ENCODE measurements around the gene DEF6. TPM values are rescaled to one million over a fixed set of nuclear protein-coding genes. Genes with fewer than 3 reads are reported as not detected.

The DEF6 gene
- polyA plus RNA-seq, 1 experiment = 4.1 TPM

- Histone ChIP-seq H3K36me3 (ENCODE audit: control insufficient read depth, insufficient read depth, low read length) (no peaks in the 10 kb centered on the region), H3K27me3 (ENCODE audit: control insufficient read depth, insufficient read depth, low read length) (no peaks in the 10 kb centered on the region), H3K4me3 (ENCODE audit: low read depth, low read length) (peak overlapping the region; percentile 93)
- DNase-seq (ENCODE audit: low read depth) = no peak
- ChIA-PET CTCF (interaction anchor here (0.8 to 5.8 kb wide), 7 partner anchors 10 to 157 kb away, joined by 3 to 43 read pairs (median 4); no protein-coding TSS in a partner anchor), POLR2A (interaction anchor here (0.7 kb wide), 1 partner anchor 1424 kb away, joined by 3 read pairs; no protein-coding TSS in a partner anchor)
- no peak for TF ChIP-seq CTCF (IDR thresholded peaks at IDR 0.05; ENCODE audit: insufficient read depth, low read depth, low read length)
Measured at GRCh38 chr6:35258336-35258735, 39.3 kb upstream of the DEF6 start.

- DNase-seq (ENCODE audit: low read depth) = no peak
- ChIA-PET POLR2A (interaction anchor here (0.7 to 1.0 kb wide), 3 partner anchors 10 to 1423 kb away, joined by 3 read pairs; no protein-coding TSS in a partner anchor), CTCF (interaction anchor here (0.8 to 5.8 kb wide), 7 partner anchors 10 to 157 kb away, joined by 3 to 43 read pairs (median 4); no protein-coding TSS in a partner anchor)
- H3K27me3 ChIP-seq (ENCODE audit: control insufficient read depth, insufficient read depth, low read length) = no peaks in the 10 kb centered on the region
- peak overlapping the region; percentile 93 for H3K4me3 ChIP-seq (ENCODE audit: low read depth, low read length)
- peak; percentile 33; the same call in 1 of the 2 replicates for TF ChIP-seq CTCF (IDR thresholded peaks at IDR 0.05; ENCODE audit: insufficient read depth, low read depth, low read length)
- H3K36me3 ChIP-seq (ENCODE audit: control insufficient read depth, insufficient read depth, low read length) = no peaks in the 10 kb centered on the region
Measured at GRCh38 chr6:35258858-35259193, 38.8 kb upstream of the DEF6 start.

- DNase-seq (ENCODE audit: low read depth) = peak; percentile 61
- CTCF ChIA-PET = interaction anchor here (0.8 to 5.8 kb wide), 8 partner anchors 11 to 156 kb away, joined by 3 to 43 read pairs (median 4); no protein-coding TSS in a partner anchor
- Histone ChIP-seq H3K36me3 (ENCODE audit: control insufficient read depth, insufficient read depth, low read length) (no peaks in the 10 kb centered on the region), H3K27me3 (ENCODE audit: control insufficient read depth, insufficient read depth, low read length) (no peaks in the 10 kb centered on the region), H3K4me3 (ENCODE audit: low read depth, low read length) (peak within 1 kb of the TSS; percentile 93)
- POLR2A ChIA-PET = interaction anchor here (0.7 to 1.0 kb wide), 2 partner anchors 11 kb away, joined by 3 read pairs; no protein-coding TSS in a partner anchor
- TF ChIP-seq CTCF (IDR thresholded peaks at IDR 0.05; ENCODE audit: insufficient read depth, low read depth, low read length) = no peak
Measured at GRCh38 chr6:35259194-35259947, 38.2 kb upstream of the DEF6 start, which contains the start of gene ZNF76. TSS of gene ZNF76 (plus strand) at chr6:35259735. CDS start at chr6:35281152, 21,417 bp downstream.

- H3K27me3 ChIP-seq (ENCODE audit: control insufficient read depth, insufficient read depth, low read length) = no peaks in the 10 kb centered on the region
- no peak for DNase-seq (ENCODE audit: low read depth)
Measured at GRCh38 chr6:35259948-35260590, 37.5 kb upstream of the DEF6 start.

More at GRCh38 chr6:35259948-35260590, 37.5 kb upstream of the DEF6 start:
- peak overlapping the region; percentile 93 for H3K4me3 ChIP-seq (ENCODE audit: low read depth, low read length)
- H3K36me3 ChIP-seq (ENCODE audit: control insufficient read depth, insufficient read depth, low read length) = no peaks in the 10 kb centered on the region
- no peak for TF ChIP-seq CTCF (IDR thresholded peaks at IDR 0.05; ENCODE audit: insufficient read depth, low read depth, low read length)
- POLR2A ChIA-PET = interaction anchor here (1.0 kb wide), 1 partner anchor 12 kb away, joined by 3 read pairs; no protein-coding TSS in a partner anchor
- CTCF ChIA-PET = interaction anchor here (1.0 to 5.8 kb wide), 4 partner anchors 19 to 114 kb away, joined by 4 to 43 read pairs (median 6); no protein-coding TSS in a partner anchor
